ENCODE data around the gene SSC5D.

DNA sequence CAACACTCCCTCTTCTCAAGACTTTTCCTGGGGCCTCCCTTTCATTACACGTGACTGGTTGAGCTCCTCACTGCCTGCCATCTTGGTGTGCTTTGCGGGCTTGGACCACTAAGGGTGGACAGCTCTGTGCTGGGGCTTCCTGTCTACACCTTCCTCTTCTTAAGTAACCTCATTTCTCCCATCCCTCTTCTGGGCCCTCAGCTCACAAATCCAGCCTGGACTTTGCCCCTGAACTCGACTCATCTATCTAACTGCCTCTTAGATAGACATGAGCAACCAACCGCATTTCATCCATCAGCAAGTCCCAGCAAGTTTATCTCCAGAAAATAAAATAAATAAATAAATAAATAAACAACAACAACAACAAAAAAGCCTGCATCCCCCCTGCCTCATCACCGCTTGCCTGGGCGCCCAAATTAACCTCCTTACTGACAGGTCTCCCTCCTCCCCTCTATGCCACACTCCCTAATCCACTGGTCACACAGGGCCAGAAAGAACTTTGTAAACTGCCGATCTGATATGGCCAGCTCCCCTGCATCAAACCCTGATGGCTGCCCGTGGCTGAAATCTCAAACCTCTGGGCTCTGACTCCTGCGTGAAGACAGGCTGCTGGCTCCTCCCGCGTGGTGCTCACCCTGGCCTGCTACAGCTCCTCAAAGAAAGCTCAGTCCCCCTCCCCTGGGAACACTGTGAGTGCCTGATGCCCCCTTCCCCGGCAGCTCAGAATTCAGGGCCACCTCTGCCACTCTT, 34.5 kb upstream of the SSC5D start:
- TF ChIP-seq TAF1 (IDR thresholded peaks at IDR 0.05; ENCODE audit: borderline replicate concordance, low read depth, low read length) (no peak), POLR2A (IDR thresholded peaks at IDR 0.05; ENCODE audit: low read depth, low read length) (no peak)
